NCI-H82 treated with DMSO at 0.1 percent for 48 hours (cell line): ENCODE data around the gene BICC1.
"Not testable (repeated sequence)": the region's sequence is repeated elsewhere in the genome, so short reads cannot be mapped to it uniquely, and the experiment has no call there.

Source experiments
- DNase-seq: peaks from one replicate; lab custom pipeline; 2025; ENCODE audit not compliant: unreplicated experiment; lab: John Stamatoyannopoulos, UW

The BICC1 gene

GRCh38 chr10:58840840-58841435 is 328.3 kb downstream of the BICC1 start:
- no peak for DNase-seq

- no peak for DNase-seq
Observed at GRCh38 chr10:58842860-58843376, 330.2 kb downstream of the BICC1 start.

DNA sequence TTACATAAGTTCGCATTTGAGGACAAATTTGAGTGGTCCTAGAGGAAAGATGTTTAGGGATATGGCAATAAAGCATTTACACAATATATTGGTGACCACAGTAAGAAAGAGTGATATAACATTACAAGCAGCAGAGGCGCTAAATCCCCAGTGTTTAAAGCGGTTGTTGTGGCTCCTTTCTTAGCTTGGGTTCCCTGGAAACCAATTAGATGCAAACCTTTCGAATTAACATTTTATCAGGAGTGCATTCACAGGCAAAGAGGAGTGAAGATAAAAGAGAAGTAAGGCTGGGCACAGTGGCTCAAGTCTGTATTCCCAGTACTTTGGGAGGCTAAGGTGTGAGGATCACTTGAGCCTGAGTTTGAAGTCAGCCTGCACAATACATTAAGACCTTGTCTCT is 331.1 kb downstream of the BICC1 start:
- no peak for DNase-seq

GRCh38 chr10:58844680-58845079 is 332.0 kb downstream of the BICC1 start:
- DNase-seq = no peak

GRCh38 chr10:58846856-58847255 is 334.2 kb downstream of the BICC1 start:
- DNase-seq = no peak

DNA sequence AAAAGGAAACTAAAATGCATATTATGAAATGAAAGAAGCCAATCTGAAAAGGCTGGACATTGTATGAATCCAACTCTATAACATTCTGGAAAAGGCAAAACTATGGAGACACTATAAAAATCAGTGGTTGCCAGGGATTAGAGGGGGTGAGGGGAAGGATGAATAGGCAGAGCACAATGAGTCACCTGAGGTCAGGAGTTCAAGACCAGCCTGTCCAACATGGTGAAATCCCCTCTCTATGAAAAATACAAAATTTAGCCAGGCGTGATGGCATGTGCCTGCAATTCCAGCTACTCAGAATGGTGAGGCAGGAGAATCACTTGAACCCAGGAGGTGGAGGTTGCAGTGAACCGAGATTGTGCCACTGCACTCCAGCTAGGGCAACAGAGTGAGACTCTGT is 338.9 kb downstream of the BICC1 start:
- no peak for DNase-seq

- no peak for DNase-seq
Observed at GRCh38 chr10:58853668-58854067, 341.0 kb downstream of the BICC1 start.

GRCh38 chr10:58854811-58855210 is 342.1 kb downstream of the BICC1 start:
- peak; percentile 85 for DNase-seq

GRCh38 chr10:58856508-58857240 is 344.0 kb downstream of the BICC1 start:
- DNase-seq = no peak

- DNase-seq = no peak
Observed at GRCh38 chr10:58857251-58857805, 344.7 kb downstream of the BICC1 start.

DNA sequence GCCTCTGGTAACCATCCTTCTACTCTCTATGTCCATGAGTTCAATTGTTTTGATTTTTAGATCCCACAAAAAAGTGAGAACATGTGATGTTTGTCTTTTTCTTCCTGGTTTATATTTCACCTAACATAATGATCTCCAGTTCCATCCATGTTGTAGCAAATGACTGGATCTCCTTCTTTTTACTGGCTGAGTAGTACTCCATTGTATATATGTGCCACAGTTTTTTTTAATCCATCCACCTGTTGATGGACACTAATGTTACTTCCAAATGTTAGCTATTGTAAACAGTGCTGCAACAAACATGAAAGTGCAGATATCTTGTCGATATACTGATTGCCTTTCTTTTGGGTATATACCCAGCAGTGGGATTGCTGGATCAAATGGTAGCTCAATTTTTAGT is 345.5 kb downstream of the BICC1 start:
- DNase-seq = not testable (repeated sequence)

DNA sequence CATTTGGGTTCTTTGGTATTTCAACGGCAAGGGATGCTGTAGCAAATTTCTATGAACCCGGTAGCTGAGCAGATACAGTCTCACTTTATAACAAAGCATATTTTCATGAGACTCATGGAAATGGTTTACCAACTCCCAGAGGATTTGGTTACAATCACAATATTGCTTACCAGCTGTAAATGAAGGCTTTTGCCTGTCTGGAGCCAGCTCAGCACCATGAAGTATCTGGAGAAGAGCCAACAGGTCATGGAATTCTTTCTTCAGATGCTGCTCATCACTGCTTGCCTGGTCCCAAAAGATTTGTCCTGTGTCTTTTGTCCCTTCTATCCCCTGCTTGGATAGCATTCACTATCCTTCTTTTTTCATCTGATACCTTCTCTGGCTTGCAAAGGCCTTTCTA is 346.9 kb downstream of the BICC1 start:
- no peak for DNase-seq

DNA sequence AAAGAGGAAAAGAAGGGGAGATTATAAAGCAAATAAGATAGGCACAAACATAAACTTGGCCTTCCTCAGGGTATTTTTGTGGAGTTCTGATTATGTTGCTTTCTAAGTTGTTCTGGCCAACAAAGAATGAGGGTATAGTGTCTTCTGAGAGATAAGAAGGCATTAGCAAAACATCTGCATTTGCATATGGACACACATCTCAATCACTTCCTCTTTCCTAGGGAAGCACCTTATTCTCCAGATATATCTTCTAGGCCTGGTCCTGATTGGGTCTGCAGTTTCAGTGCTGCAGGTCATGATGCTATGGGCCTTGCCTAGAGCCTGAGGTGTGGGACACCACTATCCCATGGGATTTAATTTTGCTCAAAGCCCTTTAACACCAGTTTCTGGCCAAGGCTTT is 355.0 kb downstream of the BICC1 start:
- DNase-seq = no peak

DNA sequence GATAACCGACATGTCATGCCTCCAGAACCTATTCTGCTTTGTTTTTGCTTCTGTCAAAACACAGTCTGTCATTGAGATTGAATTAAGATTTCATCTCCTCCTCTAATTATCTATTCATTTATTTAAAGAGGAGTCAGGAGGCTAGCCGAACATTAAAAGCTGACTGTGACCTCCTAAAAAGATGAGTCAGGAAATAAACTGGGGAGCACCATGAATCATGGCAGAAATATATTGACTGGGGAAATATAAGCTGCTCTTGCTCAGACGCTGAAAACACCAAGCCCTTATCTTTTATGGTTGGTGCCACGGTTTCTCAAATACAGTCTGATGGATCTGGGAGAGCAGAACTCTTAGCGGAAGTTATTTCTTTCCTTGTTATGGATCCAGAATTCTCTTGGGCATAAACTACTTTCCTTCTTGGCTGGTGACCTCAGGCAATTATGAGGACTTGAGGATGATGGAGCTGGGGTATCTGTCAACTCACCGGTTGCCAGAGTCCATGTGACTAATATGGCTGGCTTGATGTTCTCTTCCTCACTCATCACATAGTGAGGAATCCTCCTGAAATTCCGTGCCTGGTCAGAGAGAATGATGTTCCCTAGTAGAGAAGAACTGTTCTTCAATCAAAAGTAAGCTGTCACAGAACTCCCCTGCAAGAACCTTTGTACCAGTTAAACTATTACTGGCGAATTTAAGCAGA is 356.2 kb downstream of the BICC1 start:
- no peak for DNase-seq

GRCh38 chr10:58870070-58870469 is 357.4 kb downstream of the BICC1 start:
- no peak for DNase-seq

- no peak for DNase-seq
Observed at GRCh38 chr10:58873161-58873560, 360.5 kb downstream of the BICC1 start.
